GM19467 (cell line): ENCODE results near the gene SSH2.
"Not testable (repeated sequence)": the region's sequence is repeated elsewhere in the genome, so short reads cannot be mapped to it uniquely, and the experiment has no call there.

Source experiments
- ATAC-seq: cut with Tn5 transposase; IDR thresholded peaks from one replicate; pipeline ENCODE4 v1.9.1; 2021; ENCODE audit warnings: mild to moderate bottlenecking, moderate library complexity; ENCODE audit not compliant: unreplicated experiment

SSH2 gene

GRCh38 chr17:29744121-29744520 lies 185.9 kb downstream of the SSH2 start:
- no peak for ATAC-seq

- ATAC-seq, result no peak
These were observed 187.9 kb downstream of the SSH2 start for GRCh38 chr17:29742210-29742513.

- no peak for ATAC-seq
These were observed 190.0 kb downstream of the SSH2 start for GRCh38 chr17:29740017-29740416.

GRCh38 chr17:29734640-29735039 lies 195.4 kb downstream of the SSH2 start:
- ATAC-seq, result no peak

GRCh38 chr17:29733166-29733565 lies 196.9 kb downstream of the SSH2 start:
- ATAC-seq, result no peak

- no peak for ATAC-seq
These were observed 197.4 kb downstream of the SSH2 start for GRCh38 chr17:29732613-29733012.

GRCh38 chr17:29732209-29732608 lies 197.8 kb downstream of the SSH2 start:
- no peak for ATAC-seq

GRCh38 chr17:29731589-29731929 lies 198.5 kb downstream of the SSH2 start:
- ATAC-seq, result no peak

GRCh38 chr17:29728490-29728889 lies 201.5 kb downstream of the SSH2 start:
- ATAC-seq, result no peak

- no peak for ATAC-seq
These were observed 203.2 kb downstream of the SSH2 start for GRCh38 chr17:29726715-29727252.

- ATAC-seq, result not testable (repeated sequence)
These were observed 204.6 kb downstream of the SSH2 start for GRCh38 chr17:29725408-29725807.

- peak; percentile 36 for ATAC-seq
These were observed 206.6 kb downstream of the SSH2 start for GRCh38 chr17:29723278-29724047.

- ATAC-seq, result peak; percentile 64
These were observed 207.4 kb downstream of the SSH2 start for GRCh38 chr17:29722411-29723198.

- no peak for ATAC-seq
These were observed 209.5 kb downstream of the SSH2 start for GRCh38 chr17:29720551-29720950.

- no peak for ATAC-seq
These were observed 210.6 kb downstream of the SSH2 start for GRCh38 chr17:29719469-29719868.

- no peak for ATAC-seq
These were observed 211.5 kb downstream of the SSH2 start for GRCh38 chr17:29718446-29719039.

- ATAC-seq, result no peak
These were observed 212.2 kb downstream of the SSH2 start for GRCh38 chr17:29717817-29718216.

GRCh38 chr17:29716566-29716965 lies 213.5 kb downstream of the SSH2 start:
- ATAC-seq, result no peak

- ATAC-seq, result no peak
These were observed 214.3 kb downstream of the SSH2 start for GRCh38 chr17:29715680-29716079.

- no peak for ATAC-seq
These were observed 215.9 kb downstream of the SSH2 start for GRCh38 chr17:29714146-29714545.

- no peak for ATAC-seq
These were observed 216.4 kb downstream of the SSH2 start for GRCh38 chr17:29713626-29714025.
